H1 (cell line): ENCODE measurements around the gene LHFPL6. TPM values are rescaled to one million over a fixed set of nuclear protein-coding genes. Genes with fewer than 3 reads are reported as not detected.

Source experiments
- CTCF ChIA-PET: fragments of 300-600 bp; sonication (Branson Sonifier 250); formaldehyde crosslinking; loops from one replicate; lab custom pipeline; 2021; ENCODE audit not compliant: partially characterized antibody; lab: Charles Lee
- POLR2A ChIA-PET: fragments of 300-600 bp; sonication (Branson Sonifier 250); formaldehyde crosslinking; loops from one replicate; lab custom pipeline; 2021; ENCODE audit warnings: inconsistent platforms; ENCODE audit not compliant: partially characterized antibody; lab: Charles Lee
- DNase-seq, 2 experiments: peaks; one replicate each; pipeline versions ENCODE4 v3.0.0 to v3.0.0-alpha.2; 2010 to 2022; ENCODE audit warnings: low spot score in 2 of 2, low read depth in 1 of 2, mixed read lengths in 1 of 2
- FAIRE-seq: peaks from 2 replicates; lab custom pipeline; 2011; peaks lifted over from hg19 to GRCh38; lab: Jason Lieb, UNC
- H2AFZ ChIP-seq: 2 replicates; pipeline ENCODE4 v1.8.1; 2012; ENCODE audit warnings: low read length, inconsistent platforms
- H2AK5ac ChIP-seq: 2 replicates; pipeline ENCODE4 v1.6.1; 2013; ENCODE audit warnings: low read depth, low read length
- H2BK120ac ChIP-seq: replicated peaks from 2 replicates; pipeline ENCODE3; 2013; ENCODE audit warnings: low read depth, low read length, inconsistent platforms
- H2BK12ac ChIP-seq: 2 replicates; pipeline ENCODE4 v1.6.1; 2013; ENCODE audit warnings: low read depth, low read length
- H2BK15ac ChIP-seq: 2 replicates; pipeline ENCODE4 v1.6.1; 2013; ENCODE audit warnings: low read length
- H2BK20ac ChIP-seq: 2 replicates; pipeline ENCODE4 v1.6.1; 2013; ENCODE audit warnings: low read length
- H2BK5ac ChIP-seq: 2 replicates; pipeline ENCODE4 v1.6.1; 2013; ENCODE audit warnings: low read depth, low read length
- H3K14ac ChIP-seq: 2 replicates; pipeline ENCODE4 v1.6.1; 2013; ENCODE audit warnings: inconsistent platforms; ENCODE audit not compliant: insufficient read length
- H3K18ac ChIP-seq: 2 replicates; pipeline ENCODE4 v1.6.1; 2013; ENCODE audit warnings: low read length; ENCODE audit errors: extremely low read depth
- H3K23ac ChIP-seq: 2 replicates; pipeline ENCODE4 v1.6.1; 2013; ENCODE audit warnings: inconsistent platforms; ENCODE audit not compliant: insufficient read length
- H3K23me2 ChIP-seq: 2 replicates; pipeline ENCODE4 v1.6.1; 2013; ENCODE audit warnings: low read depth, low read length
- H3K27ac ChIP-seq: 2 replicates; pipeline ENCODE4 v1.6.1; 2011; ENCODE audit warnings: low read depth, low read length, inconsistent platforms
- H3K27me3 ChIP-seq, 4 experiments: replicated peaks in 1 of 4; 1 replicate in 1 of 4; 2 replicates in 3 of 4; pipeline versions ENCODE4 v1.6.1 to v1.8.1; 2011 to 2013; ENCODE audit warnings: low read length in 3 of 4, mild to moderate bottlenecking in 3 of 4, inconsistent platforms in 2 of 4, mixed read lengths in 2 of 4, moderate library complexity in 1 of 4; ENCODE audit not compliant: control insufficient read depth in 3 of 4, insufficient read depth in 3 of 4; ENCODE audit errors: extremely low read depth in 1 of 4
- H3K36me3 ChIP-seq, 4 experiments: 2 replicates each; pipeline versions ENCODE4 v1.6.1 to v1.8.1; 2011 to 2013; ENCODE audit warnings: mild to moderate bottlenecking in 4 of 4, low read length in 3 of 4, moderate library complexity in 2 of 4, control low read depth in 1 of 4, inconsistent platforms in 1 of 4; ENCODE audit not compliant: insufficient read depth in 4 of 4, control insufficient read depth in 2 of 4
- H3K4ac ChIP-seq: replicated peaks from 2 replicates; pipeline ENCODE3; 2013; ENCODE audit warnings: low read length, low read depth, mixed read lengths, inconsistent platforms; ENCODE audit not compliant: insufficient read length
- H3K4me1 ChIP-seq, 4 experiments: replicated peaks in 1 of 4; 1 replicate in 1 of 4; 2 replicates in 3 of 4; pipeline versions ENCODE4 v1.6.1 to v1.8.1; 2011 to 2013; ENCODE audit warnings: low read length in 3 of 4, inconsistent platforms in 2 of 4, mixed read lengths in 1 of 4; ENCODE audit not compliant: insufficient read depth in 4 of 4, control insufficient read depth in 3 of 4
- H3K4me2 ChIP-seq, 2 experiments: 2 replicates each; pipeline versions ENCODE4 v1.6.1 to v1.8.1; 2011 to 2013; ENCODE audit warnings: low read depth in 2 of 2, low read length in 2 of 2, control low read depth in 1 of 2, inconsistent platforms in 1 of 2, mild to moderate bottlenecking in 1 of 2; ENCODE audit not compliant: insufficient read depth in 1 of 2
- H3K4me3 ChIP-seq, 4 experiments: fragments of 200-600, 300-600 bp in 1 of 4; sonication (generic), shearing (Covaris generic), sonication (Bioruptor Twin) in 1 of 4; 2 replicates each; pipeline versions ENCODE4 v1.5.1 to v1.8.1; 2011 to 2016; ENCODE audit warnings: low read length in 4 of 4, low read depth in 3 of 4, control low read depth in 2 of 4, inconsistent platforms in 2 of 4, mild to moderate bottlenecking in 2 of 4, mixed read lengths in 1 of 4, moderate library complexity in 1 of 4; ENCODE audit not compliant: insufficient read depth in 2 of 4; ENCODE audit errors: extremely low read depth in 1 of 4
- H3K56ac ChIP-seq: replicated peaks from 2 replicates; pipeline ENCODE3; 2013; ENCODE audit warnings: low read depth, mild to moderate bottlenecking, mixed read lengths, low read length, inconsistent platforms; ENCODE audit not compliant: insufficient read length
- H3K79me1 ChIP-seq: 2 replicates; pipeline ENCODE4 v1.6.1; 2013; ENCODE audit warnings: low read depth, low read length, control low read depth
- H3K79me2 ChIP-seq, 2 experiments: 2 replicates each; pipeline versions ENCODE4 v1.6.1 to v1.8.1; 2012 to 2013; ENCODE audit warnings: low read length in 2 of 2, mild to moderate bottlenecking in 2 of 2, inconsistent platforms in 1 of 2; ENCODE audit not compliant: insufficient read depth in 2 of 2, control insufficient read depth in 1 of 2
- H3K9ac ChIP-seq, 4 experiments: replicated peaks in 1 of 4; 1 replicate in 1 of 4; 2 replicates in 3 of 4; pipeline versions ENCODE4 v1.6.1 to v1.8.1; 2011 to 2013; ENCODE audit warnings: low read depth in 3 of 4, low read length in 3 of 4, control low read depth in 2 of 4, mild to moderate bottlenecking in 2 of 4, moderate library complexity in 2 of 4, inconsistent platforms in 1 of 4; ENCODE audit errors: extremely low read depth in 1 of 4
- H3K9me3 ChIP-seq, 2 experiments: 2 replicates each; pipeline versions ENCODE4 v1.6.1 to v1.8.1; 2012 to 2013; ENCODE audit warnings: mild to moderate bottlenecking in 2 of 2, moderate library complexity in 2 of 2, control low read depth in 1 of 2, inconsistent platforms in 1 of 2, low read depth in 1 of 2, low read length in 1 of 2, mixed read lengths in 1 of 2; ENCODE audit not compliant: insufficient read depth in 2 of 2
- H4K20me1 ChIP-seq, 2 experiments: replicated peaks in 1 of 2; 2 replicates each; pipeline versions ENCODE3 to v1.8.1; 2011 to 2013; ENCODE audit warnings: inconsistent platforms in 2 of 2, low read length in 2 of 2, mild to moderate bottlenecking in 1 of 2; ENCODE audit not compliant: insufficient read depth in 2 of 2, control insufficient read depth in 1 of 2
- H4K5ac ChIP-seq: 2 replicates; pipeline ENCODE4 v1.6.1; 2013; ENCODE audit warnings: low read length, low read depth, mixed read lengths, inconsistent platforms; ENCODE audit not compliant: insufficient read length
- H4K8ac ChIP-seq: 2 replicates; pipeline ENCODE4 v1.8.0; 2013; ENCODE audit warnings: mild to moderate bottlenecking, moderate library complexity, low read length, inconsistent platforms; ENCODE audit not compliant: insufficient read depth; ENCODE audit errors: extremely low read depth
- H4K91ac ChIP-seq: replicated peaks from 2 replicates; pipeline ENCODE3; 2013; ENCODE audit warnings: low read length, mixed read lengths, inconsistent platforms; ENCODE audit not compliant: insufficient read length
- RAD21 ChIP-seq, 2 experiments: IDR thresholded peaks in 1 of 2; conservative IDR thresholded peaks in 1 of 2; 2 replicates each; pipeline ENCODE4 v1.6.1; 2011; ENCODE audit warnings: low read depth in 2 of 2, low read length in 2 of 2, improper control_type of control experiment in 1 of 2, inconsistent platforms in 1 of 2, mild to moderate bottlenecking in 1 of 2, moderate library complexity in 1 of 2
- RBBP5 ChIP-seq: IDR thresholded peaks from 2 replicates; pipeline ENCODE4 v1.7.1; 2012; ENCODE audit warnings: low read depth, mild to moderate bottlenecking, inconsistent platforms, low read length, moderate library complexity, borderline replicate concordance
- TEAD4 ChIP-seq: IDR thresholded peaks from 2 replicates; pipeline ENCODE4 v1.6.1; 2012; ENCODE audit warnings: low read depth, low read length, inconsistent platforms, mixed read lengths
- YY1 ChIP-seq: IDR thresholded peaks from 2 replicates; pipeline ENCODE4 v1.6.1; 2011; ENCODE audit warnings: low read depth, mild to moderate bottlenecking, low read length
- WGBS, 2 experiments: shearing (Covaris generic) in 1 of 2; methylation state at CpG; one replicate each; pipeline versions ENCODE4 v1.1.6 to v1.1.7; 2013 to 2015; ENCODE audit warnings: low lambda C conversion rate in 2 of 2, mixed read lengths in 2 of 2, inconsistent platforms in 1 of 2, low coverage in 1 of 2, missing lambda C conversion rate in 1 of 2; ENCODE audit not compliant: insufficient replicate concordance in 2 of 2, insufficient coverage in 1 of 2, insufficient read length in 1 of 2; ENCODE audit errors: extremely low coverage in 1 of 2, missing lambda C conversion rate in 1 of 2; 5-methylcytosine and 5-hydroxymethylcytosine counted together
- polyA plus RNA-seq, 7 experiments: library from polyadenylated mRNA; depleted of rRNA in 3 of 7; stranded (reverse) in 5 of 7; unstranded in 2 of 7; fragments of >200 nt in 5 of 7; fragments of 200-250 nt in 2 of 7; gene quantifications; 1 replicate in 5 of 7; 2 replicates in 1 of 7; 4 replicates in 1 of 7; pipeline versions ENCODE4 v1.2.1 to v1.2.3, GENCODE V29; 2011 to 2013; ENCODE audit warnings: missing spikeins in 2 of 7, mixed read lengths in 2 of 7
- total RNA-seq: library from RNA; stranded (reverse); fragmentation: NEBNext Ultra II Directional; extraction: Animal tissue kit (Norgen Biotek cat#: 25700); gene quantifications from 2 replicates; pipeline ENCODE4 v1.2.1, GENCODE V29; 2021
- TF ChIP-seq, protein P1 (sequence below), 3 experiments: IDR thresholded peaks; 1 replicate in 2 of 3; 2 replicates in 1 of 3; pipeline versions ENCODE4 v1.5.1 to v1.6.1; 2011; ENCODE audit warnings: low read length in 3 of 3, mild to moderate bottlenecking in 3 of 3, inconsistent platforms in 2 of 3, low read depth in 1 of 3, moderate library complexity in 1 of 3; ENCODE audit not compliant: insufficient read depth in 1 of 3; ENCODE audit errors: control extremely low read depth in 1 of 3

Gene LHFPL6
- total and polyA plus RNA-seq, 2 of the 8 experiments (the other 6 are each of a cell fraction or from before 2014, with no cell fraction given): 7.6 to 17.0 TPM

DNA sequence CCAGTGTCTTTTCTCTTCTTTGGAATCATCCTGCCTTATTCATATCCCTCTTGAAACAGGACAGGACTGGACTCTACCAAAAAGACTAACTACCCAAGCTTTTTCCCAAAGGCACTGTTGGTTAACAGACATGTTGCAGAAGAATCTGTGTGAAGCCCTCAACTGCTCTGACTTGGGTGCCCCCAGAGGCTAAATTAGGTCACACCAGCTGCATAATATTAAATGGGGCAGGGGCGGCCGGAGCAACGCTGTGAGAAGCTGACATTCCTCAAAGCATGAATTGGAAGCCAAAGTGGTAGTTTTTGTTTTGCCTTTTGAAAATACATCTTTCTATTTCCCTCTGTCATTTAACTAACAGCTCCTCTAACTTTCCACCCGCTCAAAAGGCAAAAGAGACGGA is 185.9 kb downstream of the LHFPL6 start:
- Histone ChIP-seq H4K5ac (no peak overlapping the region), H3K56ac (no peak overlapping the region), H2BK15ac (no peak overlapping the region), H3K23ac (no peak overlapping the region), H3K23me2 (no peaks in the 10 kb centered on the region; the same call in 1 of the 2 replicates), H2BK120ac (no peak overlapping the region), H2BK12ac (no peak overlapping the region), H3K27me3 (no peaks in the 10 kb centered on the region), H2AK5ac (no peak overlapping the region), H3K9me3 (no peaks in the 10 kb centered on the region), H3K4me3 (peak overlapping the region in 1 of 4 experiments; percentile 43; a peak in 1 of 8 replicates), H4K91ac (no peak overlapping the region), H3K79me1 (no peaks in the 10 kb centered on the region), H3K27ac (no peak overlapping the region), H2BK5ac (no peak overlapping the region), H3K18ac (no peak overlapping the region), H2BK20ac (no peak overlapping the region), H2AFZ (no peak overlapping the region), H3K14ac (no peak overlapping the region), H4K20me1 (no peaks in the 10 kb centered on the region), H3K4me1 (peaks cover 2 to 18% (median 12%) of the 10 kb centered on the region in 4 experiments; a peak in 4 of 7 replicates), H3K4ac (no peak overlapping the region), H3K36me3 (no peaks in the 10 kb centered on the region), H4K8ac (no peak overlapping the region), H3K9ac (no peak overlapping the region), H3K4me2 (peak overlapping the region; percentile 23 to 58; a peak in 3 of 4 replicates), H3K79me2 (no peaks in the 10 kb centered on the region)
- TF ChIP-seq TEAD4 (0 out of 2 replicates have a peak, but pooled peaks have one; percentile 33), YY1 (0 out of 2 replicates have a peak, but pooled peaks have one; percentile 18), RBBP5 (no peak), RAD21 (IDR thresholded peaks at IDR 0.05 in 1 of 2, conservative IDR thresholded peaks at IDR 0.05 in 1 of 2; ENCODE audit: low read depth in 2 of 2, low read length in 2 of 2) (peak; percentile 62 to 72)
- TF ChIP-seq, protein P1, sequence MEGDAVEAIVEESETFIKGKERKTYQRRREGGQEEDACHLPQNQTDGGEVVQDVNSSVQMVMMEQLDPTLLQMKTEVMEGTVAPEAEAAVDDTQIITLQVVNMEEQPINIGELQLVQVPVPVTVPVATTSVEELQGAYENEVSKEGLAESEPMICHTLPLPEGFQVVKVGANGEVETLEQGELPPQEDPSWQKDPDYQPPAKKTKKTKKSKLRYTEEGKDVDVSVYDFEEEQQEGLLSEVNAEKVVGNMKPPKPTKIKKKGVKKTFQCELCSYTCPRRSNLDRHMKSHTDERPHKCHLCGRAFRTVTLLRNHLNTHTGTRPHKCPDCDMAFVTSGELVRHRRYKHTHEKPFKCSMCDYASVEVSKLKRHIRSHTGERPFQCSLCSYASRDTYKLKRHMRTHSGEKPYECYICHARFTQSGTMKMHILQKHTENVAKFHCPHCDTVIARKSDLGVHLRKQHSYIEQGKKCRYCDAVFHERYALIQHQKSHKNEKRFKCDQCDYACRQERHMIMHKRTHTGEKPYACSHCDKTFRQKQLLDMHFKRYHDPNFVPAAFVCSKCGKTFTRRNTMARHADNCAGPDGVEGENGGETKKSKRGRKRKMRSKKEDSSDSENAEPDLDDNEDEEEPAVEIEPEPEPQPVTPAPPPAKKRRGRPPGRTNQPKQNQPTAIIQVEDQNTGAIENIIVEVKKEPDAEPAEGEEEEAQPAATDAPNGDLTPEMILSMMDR (IDR thresholded peaks at IDR 0.05; ENCODE audit: control extremely low read depth in 1 of 3, insufficient read depth in 1 of 3, low read depth in 1 of 3, low read length in 3 of 3): peak; percentile 29 to 62 (median 57)
- CTCF ChIA-PET: interaction anchor here (0.6 to 9.6 kb wide), 37 partner anchors 8 to 275 kb away, joined by 3 to 76 read pairs (median 4); partner anchors contain the start of gene LHFPL6
- WGBS, 2 experiments: 20% methylated on average over 5 of the region's 5 CpGs; no CpG with 5 or more reads in 1 of the 2 experiments
- POLR2A ChIA-PET: interaction anchor here (0.8 to 1.1 kb wide), 2 partner anchors 185 to 195 kb away, joined by 4 read pairs; partner anchors contain the start of gene LHFPL6
- FAIRE-seq (peak; percentile 73), DNase-seq (no peak)
